Suprapubic skin (tissue), 4 donors: ENCODE measurements around the gene AMACR.

Experiments used
- CTCF ChIP-seq, 2 donors: fragments of 200-600 bp in 1 of 2; fragments of 450-650 bp in 1 of 2; sonication (generic) in 1 of 2; IDR thresholded peaks; one replicate each; pipeline ENCODE4 v1.5.1; 2016 to 2019; ENCODE audit warnings: antibody characterized with exemption in 2 of 2, mild to moderate bottlenecking in 1 of 2, moderate library complexity in 1 of 2
- EP300 ChIP-seq: sonication (generic); formaldehyde crosslinking; IDR thresholded peaks from one replicate; pipeline ENCODE4 v1.6.1; 2017; ENCODE audit warnings: antibody characterized with exemption
- POLR2A ChIP-seq, 2 donors: fragments of 450-650 bp; IDR thresholded peaks; one replicate each; pipeline ENCODE4 v1.6.1; 2017; ENCODE audit warnings: antibody characterized with exemption in 2 of 2, mild to moderate bottlenecking in 2 of 2, moderate library complexity in 2 of 2
- POLR2AphosphoS5 ChIP-seq, 3 donors: sonication (generic); formaldehyde crosslinking; IDR thresholded peaks; one replicate each; pipeline ENCODE4 v1.6.1; 2017; ENCODE audit warnings: antibody characterized with exemption in 3 of 3

DNA sequence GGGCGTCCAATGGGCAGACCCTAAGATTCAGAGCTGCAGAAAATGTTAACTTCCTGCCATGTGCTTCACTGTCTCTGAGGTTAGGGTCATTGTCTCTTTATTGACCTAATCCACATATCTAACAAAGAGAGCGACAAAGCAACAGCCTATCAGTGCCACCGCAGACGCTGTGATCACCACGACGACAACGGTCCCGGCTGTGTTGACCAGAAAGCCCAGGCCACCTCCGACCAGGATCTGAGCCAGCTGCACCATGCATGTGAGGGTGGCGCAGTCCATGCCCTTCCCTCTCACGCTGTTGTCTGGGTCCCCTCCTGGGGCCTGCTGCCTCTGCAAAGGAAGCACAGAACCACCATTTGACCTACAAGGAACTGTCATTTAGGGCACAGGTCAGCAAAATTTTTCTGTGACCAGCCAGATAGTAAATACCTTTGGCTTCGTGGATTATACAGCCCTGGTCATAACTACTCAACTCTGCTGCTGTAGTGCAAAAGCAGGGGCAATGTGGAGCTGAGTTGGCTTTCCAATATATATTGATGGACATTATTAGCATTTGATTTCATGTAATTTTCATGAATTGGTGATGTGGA lies 63.2 kb downstream of the AMACR start:
- TF ChIP-seq CTCF (IDR thresholded peaks at IDR 0.05) (no peak), EP300 (no peak), POLR2A (IDR thresholded peaks at IDR 0.05) (no peak), POLR2AphosphoS5 (IDR thresholded peaks at IDR 0.05) (no peak)
